Lower leg skin (tissue), 3 donors: ENCODE results near the gene PLA2G2C.

Experiments
- POLR2A ChIP-seq, 2 donors: fragments of 450-650 bp; IDR thresholded peaks; one replicate each; pipeline ENCODE4 v1.6.1; 2016 to 2017; ENCODE audit warnings: antibody characterized with exemption in 2 of 2, mild to moderate bottlenecking in 1 of 2, moderate library complexity in 1 of 2
- TF ChIP-seq, protein P1 (sequence below), 3 donors: fragments of 450-650 bp; IDR thresholded peaks; one replicate each; pipeline ENCODE4 v1.5.1; 2016; ENCODE audit warnings: antibody characterized with exemption in 3 of 3, mild to moderate bottlenecking in 3 of 3, moderate library complexity in 2 of 3

DNA sequence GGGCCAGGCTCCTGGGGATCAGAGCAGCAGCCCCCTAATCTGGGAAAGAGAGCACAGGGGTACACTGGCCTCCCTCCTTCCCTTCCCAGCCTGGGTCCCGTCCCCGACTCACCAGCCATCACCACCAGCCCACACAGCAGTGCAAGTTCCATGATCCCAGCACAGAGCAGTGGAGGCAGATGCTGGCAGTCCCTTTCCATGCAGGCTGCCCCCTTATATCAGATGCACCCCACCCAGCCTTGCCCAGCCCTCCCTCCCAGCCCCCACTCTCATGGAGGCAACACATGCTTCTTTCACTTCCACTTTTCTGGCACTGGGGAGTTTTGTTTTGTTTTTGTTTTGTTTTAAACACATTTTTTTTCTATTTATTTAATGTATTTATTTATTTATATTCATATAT lies 67.0 kb downstream of the PLA2G2C start, which contains the start of gene PLA2G2D:
- TF ChIP-seq, protein P1, sequence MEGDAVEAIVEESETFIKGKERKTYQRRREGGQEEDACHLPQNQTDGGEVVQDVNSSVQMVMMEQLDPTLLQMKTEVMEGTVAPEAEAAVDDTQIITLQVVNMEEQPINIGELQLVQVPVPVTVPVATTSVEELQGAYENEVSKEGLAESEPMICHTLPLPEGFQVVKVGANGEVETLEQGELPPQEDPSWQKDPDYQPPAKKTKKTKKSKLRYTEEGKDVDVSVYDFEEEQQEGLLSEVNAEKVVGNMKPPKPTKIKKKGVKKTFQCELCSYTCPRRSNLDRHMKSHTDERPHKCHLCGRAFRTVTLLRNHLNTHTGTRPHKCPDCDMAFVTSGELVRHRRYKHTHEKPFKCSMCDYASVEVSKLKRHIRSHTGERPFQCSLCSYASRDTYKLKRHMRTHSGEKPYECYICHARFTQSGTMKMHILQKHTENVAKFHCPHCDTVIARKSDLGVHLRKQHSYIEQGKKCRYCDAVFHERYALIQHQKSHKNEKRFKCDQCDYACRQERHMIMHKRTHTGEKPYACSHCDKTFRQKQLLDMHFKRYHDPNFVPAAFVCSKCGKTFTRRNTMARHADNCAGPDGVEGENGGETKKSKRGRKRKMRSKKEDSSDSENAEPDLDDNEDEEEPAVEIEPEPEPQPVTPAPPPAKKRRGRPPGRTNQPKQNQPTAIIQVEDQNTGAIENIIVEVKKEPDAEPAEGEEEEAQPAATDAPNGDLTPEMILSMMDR (IDR thresholded peaks at IDR 0.05), result no peak
- TF ChIP-seq POLR2A (IDR thresholded peaks at IDR 0.05), result no peak
